Epithelial cell of esophagus (primary cell): ENCODE data around the gene STUM.
A peak's percentile ranks its signal among the peaks of the same experiment; 100 is the strongest.

ENCODE experiments used
- DNase-seq: peaks from one replicate; pipeline ENCODE4 v3.0.0; 2010; ENCODE audit warnings: low read depth
- H3K4me3 ChIP-seq: 2 replicates; pipeline ENCODE4 v1.5.1; 2011; ENCODE audit warnings: mild to moderate bottlenecking, low read length, control low read depth
- TF ChIP-seq, protein P1 (sequence below): IDR thresholded peaks from 2 replicates; pipeline ENCODE4 v1.5.1; 2011; ENCODE audit warnings: low read depth, mild to moderate bottlenecking, low read length, control low read depth, inconsistent platforms; ENCODE audit not compliant: insufficient read depth; ENCODE audit errors: missing control alignments

The STUM gene

DNA sequence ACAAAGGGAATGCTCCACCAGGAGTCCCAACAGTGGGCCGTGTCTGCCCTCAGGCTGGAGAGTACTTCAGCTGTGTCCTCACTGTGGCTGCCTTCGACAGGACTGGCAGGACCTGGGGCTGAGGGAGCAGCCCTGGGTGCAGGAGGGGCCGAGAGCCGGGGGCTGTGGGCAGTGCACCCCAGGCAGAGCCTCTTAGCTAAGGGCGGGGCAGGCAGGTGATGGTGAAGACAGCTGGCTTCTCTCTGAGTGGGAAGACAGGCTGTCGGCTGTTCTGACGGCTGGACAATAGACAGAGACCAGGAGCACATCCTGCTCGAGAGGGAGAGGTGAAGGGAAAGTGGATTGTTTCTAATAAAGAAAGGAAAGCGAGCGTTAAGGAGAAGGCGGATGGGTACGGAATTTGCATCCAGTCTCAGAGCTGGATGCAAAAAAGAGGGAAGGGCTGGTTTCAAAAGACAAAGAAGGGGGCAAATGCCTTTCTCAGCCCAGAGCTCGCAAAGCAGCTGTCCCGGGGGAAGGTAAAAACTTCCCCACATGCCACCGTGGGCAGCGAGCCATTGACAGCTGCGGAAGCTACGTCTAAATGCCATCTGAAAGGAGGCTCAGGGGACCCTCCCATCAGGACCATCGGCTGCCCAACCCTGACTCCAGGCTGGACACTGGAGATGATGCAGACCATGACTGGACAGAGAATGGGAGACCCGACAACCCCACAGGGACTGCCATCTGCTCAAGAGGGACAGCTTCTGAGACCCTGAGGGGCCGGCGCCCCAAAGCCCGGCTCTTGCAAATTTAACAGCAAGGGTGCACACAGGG is 92.0 kb downstream of the STUM start:
- no peak for DNase-seq

DNA sequence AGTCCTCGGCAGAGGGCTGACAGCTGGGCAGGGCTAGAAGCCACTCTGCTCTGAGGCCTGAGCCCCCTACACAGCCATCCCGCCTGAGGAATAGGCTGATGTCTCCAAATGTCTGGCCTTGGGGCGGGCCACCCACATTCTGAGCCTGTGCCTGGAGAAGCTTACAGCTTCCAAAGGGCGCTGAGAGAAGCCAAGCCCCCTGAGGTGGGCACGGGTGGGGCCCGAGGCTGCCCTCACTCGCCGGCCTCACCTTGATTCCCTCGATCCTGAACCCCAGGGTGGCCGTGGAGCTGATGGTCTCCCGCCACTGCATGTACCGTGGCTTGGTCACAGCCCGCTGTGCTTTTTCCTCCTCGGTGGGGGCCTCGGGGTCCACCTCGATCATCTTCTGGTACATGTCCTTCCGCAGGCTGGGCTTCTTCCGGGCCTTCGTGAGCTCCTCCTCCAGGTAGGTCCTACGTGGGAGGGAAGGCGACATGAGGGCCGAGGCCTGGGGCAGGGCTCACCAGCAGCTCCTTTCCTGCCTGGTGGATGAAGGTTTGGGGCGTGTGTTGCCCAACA is 93.2 kb downstream of the STUM start:
- no peak for DNase-seq
- TF ChIP-seq, protein P1, sequence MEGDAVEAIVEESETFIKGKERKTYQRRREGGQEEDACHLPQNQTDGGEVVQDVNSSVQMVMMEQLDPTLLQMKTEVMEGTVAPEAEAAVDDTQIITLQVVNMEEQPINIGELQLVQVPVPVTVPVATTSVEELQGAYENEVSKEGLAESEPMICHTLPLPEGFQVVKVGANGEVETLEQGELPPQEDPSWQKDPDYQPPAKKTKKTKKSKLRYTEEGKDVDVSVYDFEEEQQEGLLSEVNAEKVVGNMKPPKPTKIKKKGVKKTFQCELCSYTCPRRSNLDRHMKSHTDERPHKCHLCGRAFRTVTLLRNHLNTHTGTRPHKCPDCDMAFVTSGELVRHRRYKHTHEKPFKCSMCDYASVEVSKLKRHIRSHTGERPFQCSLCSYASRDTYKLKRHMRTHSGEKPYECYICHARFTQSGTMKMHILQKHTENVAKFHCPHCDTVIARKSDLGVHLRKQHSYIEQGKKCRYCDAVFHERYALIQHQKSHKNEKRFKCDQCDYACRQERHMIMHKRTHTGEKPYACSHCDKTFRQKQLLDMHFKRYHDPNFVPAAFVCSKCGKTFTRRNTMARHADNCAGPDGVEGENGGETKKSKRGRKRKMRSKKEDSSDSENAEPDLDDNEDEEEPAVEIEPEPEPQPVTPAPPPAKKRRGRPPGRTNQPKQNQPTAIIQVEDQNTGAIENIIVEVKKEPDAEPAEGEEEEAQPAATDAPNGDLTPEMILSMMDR: no peak
- no peak overlapping the region for H3K4me3 ChIP-seq

More for the DNA sequence above, 92.0 kb downstream of the STUM start:
- H3K4me3 ChIP-seq: no peak overlapping the region
- TF ChIP-seq, protein P1: no peak

DNA sequence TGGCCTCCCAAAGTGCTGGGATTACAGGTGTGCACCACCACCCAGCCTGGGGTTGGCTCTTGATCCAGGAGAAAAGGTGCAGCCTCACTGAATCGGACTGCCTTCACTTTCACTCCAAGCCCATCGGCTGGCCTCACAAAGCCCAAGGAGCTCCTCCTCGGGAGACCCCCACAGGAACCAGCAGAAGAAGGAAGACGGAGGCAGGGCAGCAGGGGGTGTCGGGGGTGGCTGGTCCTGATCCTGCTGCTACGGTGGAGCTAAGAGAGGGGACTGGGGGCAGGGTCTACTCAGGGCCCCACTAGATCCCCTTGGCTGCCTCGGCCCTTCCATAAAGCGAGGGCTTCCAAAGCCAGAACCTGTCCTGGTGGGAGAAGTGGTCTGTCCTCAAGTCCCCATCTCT is 93.9 kb downstream of the STUM start:
- TF ChIP-seq, protein P1: no peak
- H3K4me3 ChIP-seq: no peak overlapping the region
- DNase-seq: no peak

- TF ChIP-seq, protein P1: no peak
- H3K4me3 ChIP-seq: no peak overlapping the region
- DNase-seq: peak; percentile 90
These were observed 94.6 kb downstream of the STUM start for GRCh38 chr1:226643177-226643576.

DNA sequence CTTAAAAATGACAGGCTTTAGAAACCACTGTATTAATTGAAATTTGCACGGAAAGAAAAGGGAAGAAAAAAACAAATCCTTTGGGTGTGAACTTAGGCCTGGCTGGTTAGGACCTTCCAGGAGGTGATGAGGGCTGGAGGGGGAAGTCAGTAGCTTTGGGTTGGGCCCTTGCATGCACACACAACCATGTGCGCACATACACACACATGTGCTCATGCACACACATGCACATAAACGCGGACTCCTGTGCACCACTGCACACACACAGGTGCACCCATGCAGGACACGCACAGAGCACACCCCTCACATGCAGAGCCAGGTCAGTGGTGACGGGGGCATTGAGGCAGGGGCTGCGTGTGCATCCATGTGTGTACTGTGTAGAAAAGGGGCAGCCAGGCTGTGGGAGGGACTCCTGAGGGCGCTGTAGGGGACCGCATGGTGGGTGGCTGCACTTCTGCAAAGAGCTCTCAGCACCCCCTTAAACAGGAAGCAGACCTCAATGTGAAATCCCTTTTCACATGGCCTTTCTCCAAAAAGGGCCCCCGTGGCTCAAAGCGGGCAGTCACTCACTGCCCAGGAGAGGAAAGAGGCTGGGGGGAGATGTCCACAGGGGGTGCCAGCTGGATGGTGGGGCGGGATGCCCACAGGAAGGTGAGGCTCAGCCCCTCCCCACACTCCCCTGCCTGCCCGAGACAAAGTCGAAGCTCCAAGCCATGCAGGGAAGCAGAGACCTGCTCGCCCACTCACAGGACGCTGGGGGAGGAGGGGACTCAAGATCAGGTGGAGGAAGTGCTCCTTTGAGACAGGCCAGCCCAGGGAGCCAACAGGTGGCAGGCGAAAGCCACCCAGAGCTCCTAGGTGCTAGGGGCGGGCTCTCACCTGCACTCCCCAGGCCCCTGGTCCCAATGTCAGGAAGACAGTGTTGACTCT is 95.3 kb downstream of the STUM start:
- no peak overlapping the region for H3K4me3 ChIP-seq
- DNase-seq: no peak
- TF ChIP-seq, protein P1: no peak

DNA sequence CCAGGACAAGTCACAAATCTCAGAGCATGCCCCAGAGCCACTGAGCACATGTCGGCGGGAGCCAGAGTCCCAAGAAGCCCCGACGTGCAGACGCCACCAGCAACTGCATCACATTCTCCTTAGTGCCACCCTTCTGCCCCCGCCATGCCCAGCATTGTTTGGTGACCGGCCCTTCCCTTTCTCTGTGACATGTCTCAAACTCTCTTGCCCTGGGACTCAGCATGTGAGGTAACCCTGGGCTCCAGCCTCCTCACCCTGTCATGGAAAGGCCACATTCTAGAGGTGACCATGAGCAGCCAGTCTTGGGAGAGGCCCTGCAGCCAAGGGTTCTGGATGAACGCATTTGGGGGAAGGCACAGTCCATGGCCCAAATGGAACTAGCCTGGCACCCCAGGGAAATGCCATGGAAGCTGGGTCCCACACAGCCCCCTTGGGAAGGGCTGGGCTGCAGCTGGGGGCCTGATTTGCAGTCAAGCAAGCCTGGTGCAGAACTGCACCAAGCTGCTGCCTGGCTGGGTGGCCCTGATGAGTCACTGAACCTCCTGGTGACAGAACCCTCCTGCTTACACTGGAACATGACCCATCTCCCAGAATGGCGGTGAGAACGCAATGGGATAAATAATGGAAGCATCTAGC is 96.1 kb downstream of the STUM start:
- DNase-seq: peak; percentile 24
- no peak overlapping the region for H3K4me3 ChIP-seq
- TF ChIP-seq, protein P1: no peak
